ENCODE measurements around the gene TM9SF3.

TM9SF3 gene

GRCh38 chr10:96507044-96507443, 79.8 kb downstream of the TM9SF3 start:
- no peak for DNase-seq

- no peak for DNase-seq
These were observed 81.4 kb downstream of the TM9SF3 start for GRCh38 chr10:96505150-96506136.

GRCh38 chr10:96502561-96503282, 84.1 kb downstream of the TM9SF3 start:
- DNase-seq: no peak

GRCh38 chr10:96501985-96502384, 84.8 kb downstream of the TM9SF3 start:
- DNase-seq: no peak

GRCh38 chr10:96500519-96500918, 86.3 kb downstream of the TM9SF3 start:
- no peak for DNase-seq

GRCh38 chr10:96500050-96500449, 86.8 kb downstream of the TM9SF3 start:
- no peak for DNase-seq

GRCh38 chr10:96497391-96497790, 89.4 kb downstream of the TM9SF3 start:
- DNase-seq: no peak

GRCh38 chr10:96496281-96496925, 90.4 kb downstream of the TM9SF3 start:
- DNase-seq: peak; percentile 71 to 72

GRCh38 chr10:96495544-96495943, 91.3 kb downstream of the TM9SF3 start:
- no peak for DNase-seq

GRCh38 chr10:96494694-96495093, 92.1 kb downstream of the TM9SF3 start:
- no peak for DNase-seq

GRCh38 chr10:96493871-96494525, 92.8 kb downstream of the TM9SF3 start:
- DNase-seq: no peak

- DNase-seq: no peak
These were observed 93.6 kb downstream of the TM9SF3 start for GRCh38 chr10:96493254-96493653.

GRCh38 chr10:96491303-96491702, 95.5 kb downstream of the TM9SF3 start:
- peak; percentile 19 to 22 for DNase-seq

- no peak for DNase-seq
These were observed 98.5 kb downstream of the TM9SF3 start for GRCh38 chr10:96488161-96488935.

- no peak for DNase-seq
These were observed 103.8 kb downstream of the TM9SF3 start for GRCh38 chr10:96482815-96483588.

- no peak for DNase-seq
These were observed 108.5 kb downstream of the TM9SF3 start for GRCh38 chr10:96478355-96478754.

- no peak for DNase-seq
These were observed 112.9 kb downstream of the TM9SF3 start for GRCh38 chr10:96473866-96474265.

- peak; percentile 55 to 70 for DNase-seq
These were observed 116.6 kb downstream of the TM9SF3 start for GRCh38 chr10:96470116-96470743.

GRCh38 chr10:96468845-96469244, 118.0 kb downstream of the TM9SF3 start:
- no peak for DNase-seq
